Left ventricle myocardium inferior (tissue), 1 donor: Measurements from ENCODE around the gene ANKRD20A1. TPM values are rescaled to one million over a fixed set of nuclear protein-coding genes. Genes with fewer than 3 reads are reported as not detected.
"Not testable (repeated sequence)": the region's sequence is repeated elsewhere in the genome, so short reads cannot be mapped to it uniquely, and the experiment has no call there.

Experiments used
- DNase-seq: peaks from one replicate; pipeline ENCODE4 v3.0.0-alpha.2; 2020
- H3K27ac ChIP-seq: fragments of 200-600 bp; replicated peaks from 2 replicates; pipeline ENCODE4 v1.8.0; 2021
- H3K27me3 ChIP-seq: fragments of 200-600 bp; 2 replicates; pipeline ENCODE4 v1.8.0; 2021; ENCODE audit warnings: low read depth
- H3K36me3 ChIP-seq: fragments of 200-600 bp; 2 replicates; pipeline ENCODE4 v1.8.0; 2021
- H3K4me1 ChIP-seq: fragments of 200-600 bp; 2 replicates; pipeline ENCODE4 v1.8.0; 2021
- H3K4me3 ChIP-seq: fragments of 200-600 bp; 2 replicates; pipeline ENCODE4 v1.8.0; 2021; ENCODE audit warnings: mild to moderate bottlenecking, moderate library complexity
- H3K9me3 ChIP-seq: fragments of 200-600 bp; replicated peaks from 2 replicates; pipeline ENCODE4 v1.8.0; 2021
- intact Hi-C: fragments of 100-400 bp; cut with micrococcal nuclease; formaldehyde crosslinking; loops from one replicate; pipeline ENCODE4 v1.11.0; 2022
- long read RNA-seq: library from polyadenylated mRNA; unstranded; transcript quantifications from one replicate; pipeline ENCODE4 v2.0.0, GENCODE V29; 2021
- total RNA-seq: library from RNA; stranded (reverse); fragmentation: NEBNext Ultra II Directional; extraction: Animal tissue kit (Norgen Biotek cat#: 25700); gene quantifications from one replicate; pipeline ENCODE4 v1.2.1, GENCODE V29; 2021
- TF ChIP-seq, protein P1 (sequence below): fragments of 200-600 bp; IDR thresholded peaks from 2 replicates; pipeline ENCODE4 v1.8.0; 2021; ENCODE audit warnings: antibody characterized with exemption, mild to moderate bottlenecking, borderline replicate concordance
- donor health status: DM: no; HTN: yes; CAD: no; lungs with severe emphysema.

Gene ANKRD20A1
- total RNA-seq: 1.5 TPM
- long read RNA-seq: 0 reads

DNA sequence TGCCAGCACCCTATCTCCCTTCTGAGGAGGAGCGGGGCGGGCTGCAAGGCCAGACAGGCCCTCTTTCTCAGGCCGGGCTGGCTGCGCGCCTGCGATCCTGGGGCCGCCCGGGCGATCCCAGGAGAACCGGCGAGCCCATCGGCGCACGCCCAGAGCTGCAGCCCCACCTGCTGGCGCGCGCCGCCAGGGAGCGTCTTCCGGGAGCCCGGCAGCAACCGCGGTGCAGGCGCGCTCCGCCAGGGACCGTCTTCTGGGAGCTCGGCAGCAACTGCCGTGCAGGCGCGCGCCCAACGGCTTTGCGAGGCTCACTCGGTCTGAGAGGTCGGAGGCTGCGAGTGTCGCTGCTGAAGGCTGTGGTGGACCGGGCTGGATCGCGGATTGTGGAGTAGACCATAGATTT is at the start of gene ANKRD20A1:
TSS of gene ANKRD20A1 (plus strand) at position 61 of the 400 bp plus-strand sequence. CDS start 496 bp downstream, outside the sequence.
- peak; percentile 18 for DNase-seq
- H3K27me3 ChIP-seq, H3K27ac ChIP-seq, H3K9me3 ChIP-seq, intact Hi-C loops, H3K36me3 ChIP-seq, H3K4me1 ChIP-seq: not testable (repeated sequence)
- H3K4me3 ChIP-seq: peak within 1 kb of the TSS; percentile 53
- TF ChIP-seq, protein P1, sequence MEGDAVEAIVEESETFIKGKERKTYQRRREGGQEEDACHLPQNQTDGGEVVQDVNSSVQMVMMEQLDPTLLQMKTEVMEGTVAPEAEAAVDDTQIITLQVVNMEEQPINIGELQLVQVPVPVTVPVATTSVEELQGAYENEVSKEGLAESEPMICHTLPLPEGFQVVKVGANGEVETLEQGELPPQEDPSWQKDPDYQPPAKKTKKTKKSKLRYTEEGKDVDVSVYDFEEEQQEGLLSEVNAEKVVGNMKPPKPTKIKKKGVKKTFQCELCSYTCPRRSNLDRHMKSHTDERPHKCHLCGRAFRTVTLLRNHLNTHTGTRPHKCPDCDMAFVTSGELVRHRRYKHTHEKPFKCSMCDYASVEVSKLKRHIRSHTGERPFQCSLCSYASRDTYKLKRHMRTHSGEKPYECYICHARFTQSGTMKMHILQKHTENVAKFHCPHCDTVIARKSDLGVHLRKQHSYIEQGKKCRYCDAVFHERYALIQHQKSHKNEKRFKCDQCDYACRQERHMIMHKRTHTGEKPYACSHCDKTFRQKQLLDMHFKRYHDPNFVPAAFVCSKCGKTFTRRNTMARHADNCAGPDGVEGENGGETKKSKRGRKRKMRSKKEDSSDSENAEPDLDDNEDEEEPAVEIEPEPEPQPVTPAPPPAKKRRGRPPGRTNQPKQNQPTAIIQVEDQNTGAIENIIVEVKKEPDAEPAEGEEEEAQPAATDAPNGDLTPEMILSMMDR: peak; percentile 38

DNA sequence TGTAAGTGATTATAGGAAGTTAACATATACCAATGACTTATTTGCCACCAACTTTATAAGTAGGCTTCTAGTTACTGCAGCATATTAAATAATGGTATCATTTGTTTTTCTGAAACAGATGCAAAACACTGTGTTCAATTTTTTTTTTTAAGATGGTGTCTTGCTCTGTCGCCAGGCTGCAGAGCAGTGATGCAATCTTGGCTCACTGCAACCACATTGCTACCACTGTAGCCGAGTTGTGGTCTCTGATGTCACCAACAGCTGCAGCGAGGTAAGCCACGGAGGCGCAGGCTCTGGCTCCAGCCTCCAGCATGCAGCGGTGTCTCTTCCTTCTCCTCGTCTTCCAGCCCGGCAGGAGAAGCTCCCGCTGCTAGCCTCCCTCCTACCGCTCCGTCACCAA is 26.6 kb upstream of the ANKRD20A1 start:
- DNase-seq, H3K27ac ChIP-seq, H3K36me3 ChIP-seq, H3K9me3 ChIP-seq, H3K4me1 ChIP-seq, H3K4me3 ChIP-seq, intact Hi-C loops, H3K27me3 ChIP-seq: not testable (repeated sequence)
